Activated B cell treated with CpG ODN at 0.5 μM for 24 hours (primary cell): ENCODE results near the gene WDR70. TPM values are rescaled to one million over a fixed set of nuclear protein-coding genes. Genes with fewer than 3 reads are reported as not detected.

Experiments used
- ATAC-seq: fragments of 200-7000 bp; cut with Tn5 transposase; one replicate; pipeline ENCODE4 v1.10.0; 2021; ENCODE audit warnings: low read depth, mild to moderate bottlenecking, moderate library complexity
- CTCF ChIA-PET: fragments of 350-600 bp; sonication (Branson Sonifier 250); formaldehyde crosslinking; loops from one replicate; lab custom pipeline; 2021; ENCODE audit warnings: antibody characterized with exemption; lab: Charles Lee
- POLR2A ChIA-PET: fragments of 350-600 bp; sonication (Branson Sonifier 250); formaldehyde crosslinking; loops from one replicate; lab custom pipeline; 2021; ENCODE audit warnings: antibody characterized with exemption; lab: Charles Lee
- DNase-seq: peaks from one replicate; pipeline ENCODE4 v3.0.0; 2022
- H3K27ac Mint-ChIP-seq: one replicate; pipeline ENCODE4 v1.8.0; 2020; ENCODE audit warnings: mixed read lengths
- H3K27me3 Mint-ChIP-seq: one replicate; pipeline ENCODE4 v1.8.0; 2021; ENCODE audit warnings: mixed read lengths
- H3K36me3 Mint-ChIP-seq: one replicate; pipeline ENCODE4 v1.8.0; 2021; ENCODE audit warnings: low read depth, mixed read lengths
- H3K4me1 Mint-ChIP-seq: one replicate; pipeline ENCODE4 v1.8.0; 2021; ENCODE audit warnings: mixed read lengths
- H3K4me3 Mint-ChIP-seq: one replicate; pipeline ENCODE4 v1.8.0; 2020; ENCODE audit warnings: mild to moderate bottlenecking, mixed read lengths
- H3K9me3 Mint-ChIP-seq: one replicate; pipeline ENCODE4 v1.8.0; 2020; ENCODE audit warnings: mixed read lengths
- CTCF ChIP-seq: fragments of 200-600 bp; IDR thresholded peaks from one replicate; pipeline ENCODE4 v1.8.0; 2022; ENCODE audit warnings: antibody characterized with exemption, mild to moderate bottlenecking
- intact Hi-C: fragments of 100-400 bp; cut with micrococcal nuclease; formaldehyde crosslinking; loops from one replicate; pipeline ENCODE4 v1.15.1; 2024
- total RNA-seq: library from RNA; stranded (reverse); gene quantifications from 2 replicates; pipeline ENCODE4 v1.2.3, GENCODE V29; 2022

Gene WDR70
- total RNA-seq, 1 donor from 2014 or later: 58.6 TPM

- Mint-ChIP-seq H3K9me3 (no peaks in the 10 kb centered on the region), H3K4me3 (no peak overlapping the region), H3K27ac (no peak overlapping the region), H3K36me3 (peaks cover 49% of the 10 kb centered on the region), H3K27me3 (no peaks in the 10 kb centered on the region), H3K4me1 (no peaks in the 10 kb centered on the region)
- DNase-seq (no peak), ATAC-seq (no peak)
- intact Hi-C loops: no loop called here
- POLR2A ChIA-PET: no interaction called here
- CTCF ChIA-PET: no interaction called here
- TF ChIP-seq CTCF: no peak
These were observed 329.9 kb downstream of the WDR70 start for GRCh38 chr5:37709020-37709419.

DNA sequence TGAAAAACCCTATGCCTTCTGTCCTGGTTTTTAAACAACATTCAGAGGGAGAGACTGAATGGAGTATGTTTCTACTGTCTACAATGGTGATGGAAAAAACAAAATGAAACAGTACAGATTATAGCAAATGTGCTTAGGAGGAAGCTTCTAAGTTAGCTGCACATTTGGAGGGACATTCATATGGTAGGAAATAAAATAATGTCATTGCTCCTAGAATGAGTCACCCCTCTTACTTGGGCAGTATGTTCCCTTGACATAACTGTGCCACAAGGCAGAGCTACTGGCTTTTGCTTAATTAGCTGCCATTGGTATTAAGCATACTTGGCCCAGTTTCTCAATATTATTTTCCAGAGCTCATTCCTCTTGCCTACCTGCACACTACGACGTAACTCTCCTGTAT is 331.8 kb downstream of the WDR70 start:
- Mint-ChIP-seq H3K36me3 (peaks cover 43% of the 10 kb centered on the region), H3K9me3 (no peaks in the 10 kb centered on the region), H3K4me3 (no peak overlapping the region), H3K27me3 (no peaks in the 10 kb centered on the region), H3K27ac (no peak overlapping the region), H3K4me1 (no peaks in the 10 kb centered on the region)
- no peak for DNase-seq
- CTCF ChIA-PET: no interaction called here
- intact Hi-C loops: no loop called here
- no peak for TF ChIP-seq CTCF
- POLR2A ChIA-PET: no interaction called here
- ATAC-seq: no peak

DNA sequence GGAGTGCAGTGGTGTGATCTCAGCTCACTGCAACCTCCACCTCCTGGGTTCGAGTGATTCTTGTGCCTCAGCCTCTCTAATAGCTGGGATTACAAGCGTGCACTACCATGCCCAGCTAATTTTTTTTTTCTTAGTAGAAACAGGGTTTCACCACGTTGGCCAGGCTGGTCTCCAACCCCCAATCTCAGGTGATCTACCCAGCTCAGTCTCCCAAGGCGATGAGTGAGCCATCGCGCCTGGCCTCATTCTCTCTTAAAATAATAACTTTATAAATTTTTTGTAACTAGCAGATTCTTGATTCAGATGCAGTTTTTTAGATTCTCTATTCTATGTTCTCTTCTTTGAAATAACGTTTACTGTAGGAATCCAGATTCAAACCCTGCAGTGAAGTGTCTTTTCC is 333.6 kb downstream of the WDR70 start:
- DNase-seq (no peak), ATAC-seq (no peak)
- intact Hi-C loops: no loop called here
- no peak for TF ChIP-seq CTCF
- Mint-ChIP-seq H3K36me3 (peaks cover 38% of the 10 kb centered on the region), H3K4me3 (no peak overlapping the region), H3K4me1 (no peaks in the 10 kb centered on the region), H3K27ac (no peak overlapping the region), H3K9me3 (no peaks in the 10 kb centered on the region), H3K27me3 (no peaks in the 10 kb centered on the region)
- POLR2A ChIA-PET: no interaction called here
- CTCF ChIA-PET: no interaction called here

DNA sequence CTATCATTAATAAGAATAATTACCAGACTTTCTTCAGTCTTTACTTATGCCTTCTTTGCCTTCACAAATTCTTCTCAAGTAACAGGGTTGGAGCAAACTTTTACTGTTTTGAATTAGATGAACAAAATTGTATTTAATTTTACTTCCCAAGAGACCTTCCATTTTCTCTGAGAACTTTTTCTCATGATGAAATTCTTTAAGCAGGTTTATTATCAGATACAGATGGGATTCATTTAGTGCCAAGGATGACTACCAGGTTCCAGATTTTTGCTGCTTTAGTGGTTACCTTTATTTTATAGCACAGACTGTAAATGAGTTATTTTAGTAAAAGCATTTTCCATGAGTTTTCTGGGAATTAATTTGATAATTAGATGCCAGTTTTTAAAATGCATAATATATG is 335.6 kb downstream of the WDR70 start:
- ChIA-PET CTCF (no interaction called here), POLR2A (no interaction called here)
- Mint-ChIP-seq H3K4me1 (no peaks in the 10 kb centered on the region), H3K27me3 (no peaks in the 10 kb centered on the region), H3K4me3 (no peak overlapping the region), H3K9me3 (no peaks in the 10 kb centered on the region), H3K27ac (no peak overlapping the region), H3K36me3 (peaks cover 41% of the 10 kb centered on the region)
- no peak for DNase-seq
- intact Hi-C loops: no loop called here
- TF ChIP-seq CTCF: no peak
- no peak for ATAC-seq

DNA sequence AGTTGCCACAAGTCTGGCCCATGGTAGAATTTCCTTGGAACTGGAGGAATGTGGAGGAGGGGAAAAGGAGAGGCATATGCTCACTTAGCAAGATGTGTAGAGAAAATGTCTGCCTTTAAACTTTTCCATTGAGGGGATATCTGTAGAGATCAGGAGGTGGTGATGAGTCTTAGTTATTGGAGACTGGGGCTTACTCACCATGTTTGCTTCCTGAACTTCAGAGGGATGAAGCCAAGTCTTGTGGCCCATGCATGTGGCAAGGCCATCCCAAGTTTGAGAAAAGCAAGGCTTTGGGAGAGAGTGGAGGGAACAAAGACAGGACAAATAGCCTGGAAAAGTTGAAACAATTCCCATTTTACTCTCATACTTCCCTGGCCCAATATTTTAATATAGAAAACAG is 336.2 kb downstream of the WDR70 start:
- Mint-ChIP-seq H3K27me3 (no peaks in the 10 kb centered on the region), H3K36me3 (peaks cover 40% of the 10 kb centered on the region), H3K27ac (no peak overlapping the region), H3K4me1 (no peaks in the 10 kb centered on the region), H3K4me3 (no peak overlapping the region), H3K9me3 (no peaks in the 10 kb centered on the region)
- TF ChIP-seq CTCF: no peak
- ATAC-seq (no peak), DNase-seq (no peak)
- POLR2A ChIA-PET: no interaction called here
- CTCF ChIA-PET: no interaction called here
- intact Hi-C loops: no loop called here
